HG02970 (cell line): ENCODE results near the gene RENBP.

Experiments
- ATAC-seq: cut with Tn5 transposase; IDR thresholded peaks from one replicate; pipeline ENCODE4 v1.9.1; 2021; ENCODE audit warnings: mild to moderate bottlenecking, moderate library complexity, moderate number of reproducible peaks; ENCODE audit not compliant: unreplicated experiment, low FRiP score

The RENBP gene

GRCh38 chrX:153903238-153903980, 41.0 kb downstream of the RENBP start:
- ATAC-seq = no peak

GRCh38 chrX:153902385-153902784, 42.1 kb downstream of the RENBP start:
- ATAC-seq = no peak

- no peak for ATAC-seq
Measured at GRCh38 chrX:153901753-153902140, 42.7 kb downstream of the RENBP start.

- peak; percentile 69 for ATAC-seq
Measured at GRCh38 chrX:153900831-153901752, 43.4 kb downstream of the RENBP start.

GRCh38 chrX:153897899-153898298, 46.5 kb downstream of the RENBP start:
- ATAC-seq = no peak

- no peak for ATAC-seq
Measured at GRCh38 chrX:153889123-153889522, 55.3 kb downstream of the RENBP start.

- no peak for ATAC-seq
Measured at GRCh38 chrX:153888344-153888743, 56.1 kb downstream of the RENBP start.

GRCh38 chrX:153887385-153887784, 57.1 kb downstream of the RENBP start:
- ATAC-seq = no peak

- ATAC-seq = no peak
Measured at GRCh38 chrX:153886915-153887314, 57.5 kb downstream of the RENBP start.

GRCh38 chrX:153885968-153886903, 58.2 kb downstream of the RENBP start, which contains the start of gene L1CAM:
Gene L1CAM (minus strand): TSS chrX:153886173. CDS start chrX:153875836, 10,337 bp downstream.
- no peak for ATAC-seq
